DND-41 (cell line): ENCODE results near the gene ARV1.
"Not testable (repeated sequence)": the region's sequence is repeated elsewhere in the genome, so short reads cannot be mapped to it uniquely, and the experiment has no call there.

Experiments
- ATAC-seq: fragments of 200-7000 bp; cut with Tn5 transposase; 3 replicates; pipeline ENCODE4 v1.9.1; 2021; ENCODE audit warnings: low read depth; ENCODE audit not compliant: insufficient read depth
- DNase-seq: peaks from one replicate; pipeline ENCODE4 v3.0.0-alpha.2; 2020
- H2AFZ ChIP-seq: 2 replicates; pipeline ENCODE4 v1.6.0; 2012; ENCODE audit warnings: low read depth, low read length
- H3K27ac ChIP-seq: 2 replicates; pipeline ENCODE4 v1.5.1; 2012; ENCODE audit warnings: low read length, inconsistent platforms
- H3K27me3 ChIP-seq: fragments of 200-600 bp; sonication (generic); 2 replicates; pipeline ENCODE4 v1.6.0; 2012; ENCODE audit warnings: low read length, mild to moderate bottlenecking, inconsistent platforms; ENCODE audit not compliant: insufficient read depth, poor library complexity
- H3K36me3 ChIP-seq: 2 replicates; pipeline ENCODE4 v1.5.1; 2012; ENCODE audit warnings: low read length, inconsistent platforms; ENCODE audit not compliant: insufficient read depth
- H3K4me1 ChIP-seq: 2 replicates; pipeline ENCODE4 v1.5.1; 2012; ENCODE audit warnings: mild to moderate bottlenecking, low read length; ENCODE audit not compliant: insufficient read depth
- H3K4me2 ChIP-seq: 2 replicates; pipeline ENCODE4 v1.6.0; 2012; ENCODE audit warnings: mild to moderate bottlenecking, moderate library complexity, low read length, inconsistent platforms; ENCODE audit not compliant: insufficient read depth
- H3K4me3 ChIP-seq, 2 experiments: fragments of 200-600 bp in 1 of 2; shearing (Covaris generic) in 1 of 2; 2 replicates each; pipeline ENCODE4 v1.5.1; 2012 to 2016; ENCODE audit warnings: inconsistent platforms in 2 of 2, low read length in 2 of 2, mild to moderate bottlenecking in 2 of 2, low read depth in 1 of 2, moderate library complexity in 1 of 2
- H3K79me2 ChIP-seq: 2 replicates; pipeline ENCODE4 v1.6.0; 2012; ENCODE audit warnings: low read length, inconsistent platforms; ENCODE audit not compliant: insufficient read depth
- H3K9ac ChIP-seq: 2 replicates; pipeline ENCODE4 v1.6.0; 2012; ENCODE audit warnings: low read depth, mild to moderate bottlenecking, inconsistent platforms, low read length, moderate library complexity
- H3K9me3 ChIP-seq: 2 replicates; pipeline ENCODE4 v1.5.1; 2012; ENCODE audit warnings: low read length, moderate library complexity, mild to moderate bottlenecking, inconsistent platforms; ENCODE audit not compliant: insufficient read depth, severe bottlenecking
- H4K20me1 ChIP-seq: 2 replicates; pipeline ENCODE4 v1.6.0; 2012; ENCODE audit warnings: low read length; ENCODE audit not compliant: insufficient read depth
- EZH2 ChIP-seq: IDR thresholded peaks from 3 replicates; pipeline ENCODE4 v1.6.1; 2012; ENCODE audit warnings: borderline replicate concordance, low read depth, mild to moderate bottlenecking, moderate library complexity, low read length, inconsistent platforms; ENCODE audit not compliant: severe bottlenecking
- TF ChIP-seq, protein P1 (sequence below): IDR thresholded peaks from 2 replicates; pipeline ENCODE4 v1.5.1; 2012; ENCODE audit warnings: borderline replicate concordance, low read length, moderate library complexity, mild to moderate bottlenecking; ENCODE audit not compliant: poor library complexity, severe bottlenecking; ENCODE audit errors: extremely low read depth

ARV1 gene

DNA sequence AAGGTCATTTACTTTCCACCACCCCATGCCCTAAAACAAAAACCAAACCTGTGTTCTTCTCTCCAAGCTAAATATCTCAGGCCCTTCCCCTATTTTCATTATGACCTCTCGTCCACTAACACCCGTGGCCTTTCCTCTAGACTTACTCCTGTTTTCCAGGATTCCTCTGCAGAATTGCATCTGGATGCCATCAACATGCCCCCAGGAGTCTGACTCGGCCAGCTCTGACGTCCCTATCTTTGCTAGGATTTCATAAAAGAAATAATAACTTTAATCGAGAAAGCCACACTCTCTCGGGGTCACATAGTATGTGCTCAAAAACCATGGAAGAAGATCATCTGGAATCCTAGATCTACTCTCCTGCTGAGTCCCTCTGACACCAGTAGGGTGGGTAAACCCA is 47.7 kb downstream of the ARV1 start:
- Histone ChIP-seq H3K4me3 (no peak overlapping the region), H2AFZ (no peak overlapping the region), H3K36me3 (no peaks in the 10 kb centered on the region), H3K9ac (no peak overlapping the region), H4K20me1 (no peaks in the 10 kb centered on the region), H3K27ac (no peak overlapping the region), H3K9me3 (no peaks in the 10 kb centered on the region), H3K27me3 (no peaks in the 10 kb centered on the region), H3K4me2 (no peak overlapping the region), H3K79me2 (no peaks in the 10 kb centered on the region), H3K4me1 (no peaks in the 10 kb centered on the region)
- DNase-seq (no peak), ATAC-seq (no peak)
- no peak for TF ChIP-seq EZH2
- TF ChIP-seq, protein P1, sequence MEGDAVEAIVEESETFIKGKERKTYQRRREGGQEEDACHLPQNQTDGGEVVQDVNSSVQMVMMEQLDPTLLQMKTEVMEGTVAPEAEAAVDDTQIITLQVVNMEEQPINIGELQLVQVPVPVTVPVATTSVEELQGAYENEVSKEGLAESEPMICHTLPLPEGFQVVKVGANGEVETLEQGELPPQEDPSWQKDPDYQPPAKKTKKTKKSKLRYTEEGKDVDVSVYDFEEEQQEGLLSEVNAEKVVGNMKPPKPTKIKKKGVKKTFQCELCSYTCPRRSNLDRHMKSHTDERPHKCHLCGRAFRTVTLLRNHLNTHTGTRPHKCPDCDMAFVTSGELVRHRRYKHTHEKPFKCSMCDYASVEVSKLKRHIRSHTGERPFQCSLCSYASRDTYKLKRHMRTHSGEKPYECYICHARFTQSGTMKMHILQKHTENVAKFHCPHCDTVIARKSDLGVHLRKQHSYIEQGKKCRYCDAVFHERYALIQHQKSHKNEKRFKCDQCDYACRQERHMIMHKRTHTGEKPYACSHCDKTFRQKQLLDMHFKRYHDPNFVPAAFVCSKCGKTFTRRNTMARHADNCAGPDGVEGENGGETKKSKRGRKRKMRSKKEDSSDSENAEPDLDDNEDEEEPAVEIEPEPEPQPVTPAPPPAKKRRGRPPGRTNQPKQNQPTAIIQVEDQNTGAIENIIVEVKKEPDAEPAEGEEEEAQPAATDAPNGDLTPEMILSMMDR = no peak

DNA sequence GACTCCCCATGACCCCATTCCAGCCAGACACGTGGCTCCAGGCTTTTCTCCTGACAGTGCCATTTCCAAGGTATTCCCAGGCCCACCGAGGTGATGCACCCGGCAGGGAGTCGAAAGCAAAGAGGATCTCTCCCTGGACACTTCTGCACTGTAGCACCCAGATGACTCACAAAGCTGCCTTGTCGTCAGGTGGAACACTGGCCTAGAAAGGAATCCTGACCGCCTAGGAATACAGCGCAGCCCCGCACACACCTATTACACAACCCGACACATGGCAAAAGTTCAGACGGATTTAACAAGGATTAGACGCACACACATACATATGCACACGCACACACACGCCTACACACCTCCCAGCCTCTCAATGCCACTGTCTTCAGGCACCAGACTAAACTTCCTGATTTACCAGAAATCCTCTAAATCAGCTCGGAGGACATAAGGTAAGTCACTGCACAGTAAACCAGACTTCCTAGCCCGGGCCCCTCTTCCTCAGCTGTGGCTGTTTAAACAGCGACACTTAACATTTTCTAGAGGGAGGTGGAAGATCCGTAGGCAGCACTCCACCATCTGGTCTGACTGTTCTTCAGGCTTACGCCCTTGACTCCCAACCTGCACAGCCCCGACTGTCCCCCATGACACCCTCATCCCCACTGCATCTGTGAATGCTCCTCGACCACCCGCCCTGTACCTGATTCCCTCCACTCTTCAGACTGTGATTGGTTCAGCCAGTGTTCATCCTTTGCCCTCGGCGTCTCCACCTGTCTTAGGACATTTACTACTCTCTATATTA is 48.4 kb downstream of the ARV1 start:
- TF ChIP-seq, protein P1 = no peak
- TF ChIP-seq EZH2 = no peak
- no peak overlapping the region for H3K4me3 ChIP-seq
- no peaks in the 10 kb centered on the region for H3K9me3 ChIP-seq
- no peak overlapping the region for H3K9ac ChIP-seq
- no peak overlapping the region for H3K27ac ChIP-seq
- H2AFZ ChIP-seq = no peak overlapping the region
- no peaks in the 10 kb centered on the region for H3K79me2 ChIP-seq
- H4K20me1 ChIP-seq = no peaks in the 10 kb centered on the region
- no peaks in the 10 kb centered on the region for H3K36me3 ChIP-seq
- DNase-seq (no peak), ATAC-seq (no peak)
- H3K27me3 ChIP-seq = no peaks in the 10 kb centered on the region
- no peak overlapping the region for H3K4me2 ChIP-seq
- H3K4me1 ChIP-seq = no peaks in the 10 kb centered on the region

DNA sequence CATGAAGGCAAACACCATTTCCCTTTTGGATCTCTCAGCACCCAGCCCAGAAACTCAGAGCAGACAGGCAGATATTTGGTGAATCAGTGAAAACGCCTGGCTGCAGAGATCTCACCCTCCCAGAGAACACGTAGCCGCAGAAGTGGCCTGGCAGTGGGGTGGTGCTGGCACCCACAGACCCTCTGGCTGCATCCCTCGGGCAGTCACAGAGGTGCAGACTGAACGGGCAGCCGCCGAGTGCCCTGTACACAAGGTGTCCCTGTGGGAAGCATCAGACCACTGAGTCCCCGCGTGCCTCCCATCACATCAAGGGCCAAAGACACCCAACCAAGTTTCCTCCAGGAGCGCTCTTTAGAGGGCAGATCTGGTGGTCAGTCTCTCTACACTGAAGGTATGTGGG is 49.1 kb downstream of the ARV1 start:
- Histone ChIP-seq H3K79me2 (no peaks in the 10 kb centered on the region), H3K4me2 (no peak overlapping the region), H3K4me1 (no peaks in the 10 kb centered on the region), H4K20me1 (no peaks in the 10 kb centered on the region), H3K9ac (no peak overlapping the region), H3K27me3 (no peaks in the 10 kb centered on the region), H3K36me3 (no peaks in the 10 kb centered on the region), H3K9me3 (no peaks in the 10 kb centered on the region), H2AFZ (no peak overlapping the region), H3K4me3 (no peak overlapping the region), H3K27ac (no peak overlapping the region)
- TF ChIP-seq EZH2 = no peak
- TF ChIP-seq, protein P1 = no peak
- no peak for ATAC-seq
- no peak for DNase-seq

DNA sequence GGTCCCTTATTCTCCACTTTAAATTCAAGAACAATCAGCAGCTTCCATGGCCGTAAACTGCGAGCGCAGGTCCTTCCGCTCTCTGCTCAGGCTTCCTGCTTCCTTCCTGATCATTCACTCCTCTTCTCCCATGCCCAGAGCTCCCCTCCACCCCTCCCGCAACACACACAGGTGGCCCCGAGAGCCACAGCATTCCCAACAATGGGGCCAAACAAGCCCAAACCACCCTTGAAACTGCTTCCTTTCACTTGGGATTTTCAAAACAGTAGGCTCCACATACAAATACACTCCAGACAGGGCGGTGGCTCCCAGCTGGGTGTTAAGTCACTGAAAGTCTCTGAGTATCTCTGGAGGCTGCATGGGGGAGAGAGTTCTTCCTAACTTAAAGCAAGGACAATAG is 49.8 kb downstream of the ARV1 start:
- H4K20me1 ChIP-seq = no peaks in the 10 kb centered on the region
- no peak overlapping the region for H3K4me3 ChIP-seq
- no peak overlapping the region for H3K9ac ChIP-seq
- no peaks in the 10 kb centered on the region for H3K27me3 ChIP-seq
- H3K79me2 ChIP-seq = no peaks in the 10 kb centered on the region
- no peaks in the 10 kb centered on the region for H3K9me3 ChIP-seq
- H3K4me1 ChIP-seq = no peaks in the 10 kb centered on the region
- H3K4me2 ChIP-seq = no peak overlapping the region
- ATAC-seq (no peak), DNase-seq (no peak)
- TF ChIP-seq, protein P1 = no peak
- TF ChIP-seq EZH2 = no peak
- no peak overlapping the region for H2AFZ ChIP-seq
- H3K27ac ChIP-seq = no peak overlapping the region
- H3K36me3 ChIP-seq = no peaks in the 10 kb centered on the region

DNA sequence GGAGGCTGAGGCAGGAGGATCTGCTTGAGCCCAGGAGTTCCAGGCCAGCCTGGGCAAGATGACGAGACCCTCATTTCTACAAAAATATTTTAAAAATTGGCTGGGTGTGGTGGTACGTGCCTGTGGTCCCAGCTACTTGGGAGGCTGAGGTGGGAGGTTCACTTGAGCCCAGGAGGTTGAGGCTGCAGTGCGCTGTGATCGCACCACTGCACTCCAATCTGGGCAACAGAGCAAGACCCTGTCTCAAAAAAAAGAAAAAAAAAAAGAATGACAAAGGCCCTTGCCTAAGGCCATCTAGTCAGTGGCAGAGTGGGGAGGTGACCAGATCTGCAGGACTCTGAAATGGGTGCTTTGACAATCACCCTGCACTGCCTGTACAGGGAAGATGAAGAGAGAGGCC is 50.4 kb downstream of the ARV1 start:
- not testable (repeated sequence) for H3K79me2 ChIP-seq, DNase-seq, H2AFZ ChIP-seq, H3K9ac ChIP-seq, H3K4me1 ChIP-seq, H3K4me3 ChIP-seq, H3K4me2 ChIP-seq, H3K36me3 ChIP-seq, ATAC-seq, H4K20me1 ChIP-seq, H3K27ac ChIP-seq, H3K27me3 ChIP-seq, H3K9me3 ChIP-seq
